ENCODE results near the gene VTI1B. TPM values are rescaled to one million over a fixed set of nuclear protein-coding genes. Genes with fewer than 3 reads are reported as not detected.
"Not testable (repeated sequence)": the region's sequence is repeated elsewhere in the genome, so short reads cannot be mapped to it uniquely, and the experiment has no call there.

Gene VTI1B

GRCh38 chr14:67602076-67602475 is 72.4 kb downstream of the VTI1B start:
- Histone ChIP-seq H3K23ac (ENCODE audit: low read depth, low read length, poor library complexity) (no peak overlapping the region), H2BK12ac (ENCODE audit: low read length) (no peak overlapping the region), H3K27ac (replicated peaks; ENCODE audit: low read length) (no peak overlapping the region), H3K4me3 (ENCODE audit: low read length in 2 of 2) (no peak overlapping the region), H3K36me3 (replicated peaks in 1 of 2; ENCODE audit: control insufficient read depth in 2 of 2, insufficient read depth in 2 of 2, low read length in 2 of 2) (no peaks in the 10 kb centered on the region), H2BK15ac (ENCODE audit: low read length) (no peak overlapping the region), H3K9me3 (replicated peaks in 1 of 2; ENCODE audit: control insufficient read depth in 2 of 2, insufficient read depth in 1 of 2, low read depth in 1 of 2, low read length in 2 of 2) (no peaks in the 10 kb centered on the region), H4K91ac (ENCODE audit: low read depth, low read length, poor library complexity) (no peak overlapping the region), H2BK5ac (ENCODE audit: low read length) (no peak overlapping the region), H4K8ac (ENCODE audit: low read depth, low read length) (no peak overlapping the region), H3K79me1 (ENCODE audit: low read depth, low read length) (no peaks in the 10 kb centered on the region), H3K4me1 (ENCODE audit: control insufficient read depth in 2 of 2, insufficient read depth in 1 of 2, low read depth in 1 of 2, low read length in 2 of 2) (no peaks in the 10 kb centered on the region), H3K4ac (ENCODE audit: low read length) (no peak overlapping the region), H3K14ac (ENCODE audit: low read length) (no peak overlapping the region), H3K4me2 (ENCODE audit: insufficient read depth, low read length, poor library complexity, severe bottlenecking) (no peak overlapping the region), H2BK120ac (ENCODE audit: low read depth, low read length) (no peak overlapping the region), H3K18ac (ENCODE audit: low read length) (no peak overlapping the region), H2AK5ac (ENCODE audit: low read depth, low read length) (no peak overlapping the region), H3K9ac (ENCODE audit: low read depth, low read length, poor library complexity) (no peak overlapping the region), H2AFZ (ENCODE audit: low read length) (no peak overlapping the region), H3K27me3 (ENCODE audit: control insufficient read depth in 3 of 3, insufficient read depth in 3 of 3, low read depth in 1 of 3, low read length in 3 of 3) (no peaks in the 10 kb centered on the region)
- WGBS, 2 donors (ENCODE audit: extremely low coverage in 2 of 2, insufficient read length in 2 of 2, insufficient replicate concordance in 1 of 2): no CpG with 5 or more reads among the region's 7 CpGs
- no peak for DNase-seq (ENCODE audit: low spot score)

- peak overlapping the region; percentile 77 to 95 for H3K4me3 ChIP-seq (ENCODE audit: low read length in 2 of 2)
- not testable (repeated sequence) for H3K36me3 ChIP-seq (replicated peaks in 1 of 2; ENCODE audit: control insufficient read depth in 2 of 2, insufficient read depth in 2 of 2, low read length in 2 of 2); H2BK15ac ChIP-seq (ENCODE audit: low read length); H3K23ac ChIP-seq (ENCODE audit: low read depth, low read length, poor library complexity); H3K27ac ChIP-seq (replicated peaks; ENCODE audit: low read length); H3K4me1 ChIP-seq (ENCODE audit: control insufficient read depth in 2 of 2, insufficient read depth in 1 of 2, low read depth in 1 of 2, low read length in 2 of 2); H2AK5ac ChIP-seq (ENCODE audit: low read depth, low read length); H3K4ac ChIP-seq (ENCODE audit: low read length); H3K79me1 ChIP-seq (ENCODE audit: low read depth, low read length); H2BK5ac ChIP-seq (ENCODE audit: low read length); DNase-seq (ENCODE audit: low spot score); H3K9ac ChIP-seq (ENCODE audit: low read depth, low read length, poor library complexity); H4K91ac ChIP-seq (ENCODE audit: low read depth, low read length, poor library complexity); H3K9me3 ChIP-seq (replicated peaks in 1 of 2; ENCODE audit: control insufficient read depth in 2 of 2, insufficient read depth in 1 of 2, low read depth in 1 of 2, low read length in 2 of 2); H3K14ac ChIP-seq (ENCODE audit: low read length); H2BK12ac ChIP-seq (ENCODE audit: low read length); H3K27me3 ChIP-seq (ENCODE audit: control insufficient read depth in 3 of 3, insufficient read depth in 3 of 3, low read depth in 1 of 3, low read length in 3 of 3); H2BK120ac ChIP-seq (ENCODE audit: low read depth, low read length)
- peak overlapping the region; percentile 81 for H3K4me2 ChIP-seq (ENCODE audit: insufficient read depth, low read length, poor library complexity, severe bottlenecking)
- no CpG with 5 or more reads among the region's 21 CpGs for WGBS, 2 donors (ENCODE audit: extremely low coverage in 2 of 2, insufficient read length in 2 of 2, insufficient replicate concordance in 1 of 2)
- H4K8ac ChIP-seq (ENCODE audit: low read depth, low read length): peak overlapping the region; percentile 98
- peak overlapping the region; percentile 85 for H3K18ac ChIP-seq (ENCODE audit: low read length)
- H2AFZ ChIP-seq (ENCODE audit: low read length): peak overlapping the region; percentile 100
These were observed 73.9 kb downstream of the VTI1B start for GRCh38 chr14:67600562-67600974.

DNA sequence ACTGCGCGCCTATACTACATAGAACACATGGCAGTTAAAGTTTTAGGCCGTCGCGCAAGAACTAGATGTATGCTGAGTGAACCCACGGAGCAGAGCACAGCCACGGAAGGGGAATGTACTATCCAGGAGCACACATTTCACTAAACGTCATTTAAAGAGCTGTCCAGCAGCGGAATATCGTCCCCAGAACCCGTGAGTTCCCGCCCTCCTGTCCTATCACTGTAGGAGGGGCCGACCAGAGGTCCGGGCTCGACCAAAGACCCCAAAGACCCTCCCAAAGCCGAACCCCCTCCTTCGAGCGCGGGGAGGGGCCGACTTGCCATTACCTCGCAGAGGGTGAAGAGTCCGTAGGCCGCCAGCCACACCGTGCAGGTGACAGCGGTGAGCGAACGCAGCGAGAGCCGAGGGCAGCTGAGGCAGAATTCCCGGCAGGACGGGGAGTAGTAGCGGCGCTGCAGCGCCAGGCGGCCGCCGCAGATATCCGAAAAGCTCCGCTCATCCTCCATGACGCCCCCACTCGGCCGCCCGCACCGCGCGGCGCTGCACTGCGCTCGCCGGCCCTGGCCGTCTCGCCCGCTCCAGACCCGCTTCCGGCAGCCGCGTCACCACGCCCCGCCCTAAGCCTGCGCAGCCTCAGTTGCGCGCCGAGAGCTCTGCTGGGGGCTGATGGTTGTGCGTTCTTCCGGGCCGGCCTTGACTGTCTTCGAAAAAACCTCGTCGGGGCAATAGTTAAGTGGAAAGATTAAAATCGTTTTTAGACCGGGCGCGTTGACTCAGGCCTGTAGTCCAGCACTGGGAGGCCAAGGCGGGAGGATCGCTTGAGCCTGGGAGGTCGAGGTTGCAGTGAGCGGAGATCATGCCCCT is 74.5 kb downstream of the VTI1B start, which contains the start of gene PIGH:
Gene PIGH, minus strand, starts transcription at position 571 of the 864 bp plus-strand sequence. Its CDS starts 65 bp downstream, at position 506.
- H2BK5ac ChIP-seq (ENCODE audit: low read length): no peak within 1 kb of the TSS
- no peak within 1 kb of the TSS for H3K27ac ChIP-seq (replicated peaks; ENCODE audit: low read length)
- no peak within 1 kb of the TSS for H2AK5ac ChIP-seq (ENCODE audit: low read depth, low read length)
- peak within 1 kb of the TSS; percentile 85 for H3K23ac ChIP-seq (ENCODE audit: low read depth, low read length, poor library complexity)
- H2AFZ ChIP-seq (ENCODE audit: low read length): peak within 1 kb of the TSS; percentile 100
- H3K9ac ChIP-seq (ENCODE audit: low read depth, low read length, poor library complexity): peak within 1 kb of the TSS; percentile 57
- no peak within 1 kb of the TSS for H3K4ac ChIP-seq (ENCODE audit: low read length)
- H4K91ac ChIP-seq (ENCODE audit: low read depth, low read length, poor library complexity): no peak within 1 kb of the TSS
- H3K9me3 ChIP-seq (replicated peaks in 1 of 2; ENCODE audit: control insufficient read depth in 2 of 2, insufficient read depth in 1 of 2, low read depth in 1 of 2, low read length in 2 of 2): no peaks in the 10 kb centered on the region
- H3K79me1 ChIP-seq (ENCODE audit: low read depth, low read length): no peaks in the 10 kb centered on the region
- H2BK12ac ChIP-seq (ENCODE audit: low read length): no peak within 1 kb of the TSS
- no CpG with 5 or more reads among the region's 77 CpGs for WGBS, 2 donors (ENCODE audit: extremely low coverage in 2 of 2, insufficient read length in 2 of 2, insufficient replicate concordance in 1 of 2)
- H3K36me3 ChIP-seq (replicated peaks in 1 of 2; ENCODE audit: control insufficient read depth in 2 of 2, insufficient read depth in 2 of 2, low read length in 2 of 2): no peaks in the 10 kb centered on the region
- H2BK120ac ChIP-seq (ENCODE audit: low read depth, low read length): no peak within 1 kb of the TSS
- peak within 1 kb of the TSS; percentile 77 to 95 for H3K4me3 ChIP-seq (ENCODE audit: low read length in 2 of 2)
- no peak within 1 kb of the TSS for H3K14ac ChIP-seq (ENCODE audit: low read length)
- peak; percentile 82 for DNase-seq (ENCODE audit: low spot score)
- peak within 1 kb of the TSS; percentile 86 for H3K18ac ChIP-seq (ENCODE audit: low read length)
- H2BK15ac ChIP-seq (ENCODE audit: low read length): peak within 1 kb of the TSS; percentile 34
- H3K4me1 ChIP-seq (ENCODE audit: control insufficient read depth in 2 of 2, insufficient read depth in 1 of 2, low read depth in 1 of 2, low read length in 2 of 2): no peaks in the 10 kb centered on the region
- peak within 1 kb of the TSS; percentile 98 for H4K8ac ChIP-seq (ENCODE audit: low read depth, low read length)
- no peaks in the 10 kb centered on the region for H3K27me3 ChIP-seq (ENCODE audit: control insufficient read depth in 3 of 3, insufficient read depth in 3 of 3, low read depth in 1 of 3, low read length in 3 of 3)
- H3K4me2 ChIP-seq (ENCODE audit: insufficient read depth, low read length, poor library complexity, severe bottlenecking): peak within 1 kb of the TSS; percentile 81

Small RNA genes lying within 50 kb of the gene (small RNA-seq; reads per million reads assigned to genes)
- gene AL132640.3 (ENCODE audit: insufficient read depth): not detected
- gene RF00019 (ENCODE audit: insufficient read depth): not detected
- not detected for gene RN7SL369P (ENCODE audit: insufficient read depth)
- gene RNA5SP386 (ENCODE audit: insufficient read depth): not detected

All from neuronal stem cell (in vitro differentiated cells).